K562 (cell line): ENCODE measurements around the gene ARMH4. TPM values are rescaled to one million over a fixed set of nuclear protein-coding genes. Genes with fewer than 3 reads are reported as not detected.

ENCODE experiments used
- ATAC-seq: fragments of 200-7000 bp; cut with Tn5 transposase; 3 replicates; pipeline ENCODE4 v1.9.1; 2020; ENCODE audit warnings: moderate library complexity
- BruUV-seq: library from RNA; stranded (reverse); fragments of 400-500 nt; replicated peaks from 2 replicates; lab custom pipeline; 2021; lab: Mats Ljungman, UMichigan
- CTCF ChIA-PET: fragments of 300-600 bp; formaldehyde crosslinking; extraction: SDS; loops from one replicate; lab custom pipeline; 2021; ENCODE audit warnings: low intra/inter-chr PET ratio; lab: Yijun Ruan, JAX
- POLR2A ChIA-PET: fragments of 300-600, 350-650 bp; sonication (Branson Sonifier 250); formaldehyde crosslinking; extraction: SDS; loops from one replicate; lab custom pipeline; 2021; ENCODE audit warnings: antibody characterized with exemption, inconsistent platforms; lab: Yijun Ruan, JAX
- DNase-seq, 4 experiments: peaks; one replicate each; pipeline versions ENCODE4 v3.0.0 to v3.0.0-alpha.2; 2011 to 2018; ENCODE audit warnings: low spot score in 3 of 4, mixed read lengths in 3 of 4; ENCODE audit errors: extremely low read depth in 1 of 4
- FAIRE-seq: peaks from 2 replicates; lab custom pipeline; 2011; peaks lifted over from hg19 to GRCh38; lab: Jason Lieb, UNC
- H2AFZ ChIP-seq: 2 replicates; pipeline ENCODE4 v1.6.0; 2011; ENCODE audit warnings: low read depth, low read length, control low read depth, inconsistent platforms
- H3K27ac ChIP-seq: fragments of 200-600 bp; 3 replicates; pipeline ENCODE4 v1.8.0; 2011; ENCODE audit warnings: low read depth, mild to moderate bottlenecking, control low read depth, inconsistent platforms, low read length, moderate library complexity, mixed read lengths; ENCODE audit errors: extremely low read depth
- H3K27me3 ChIP-seq, 2 experiments: fragments of 300-600 bp in 1 of 2; 2 replicates in 1 of 2; 3 replicates in 1 of 2; pipeline versions ENCODE4 v1.6.0 to v1.8.0; 2011; ENCODE audit warnings: inconsistent platforms in 2 of 2, low read length in 2 of 2, mild to moderate bottlenecking in 1 of 2, mixed read lengths in 1 of 2, moderate library complexity in 1 of 2; ENCODE audit not compliant: control insufficient read depth in 2 of 2, insufficient read depth in 2 of 2
- H3K36me3 ChIP-seq: fragments of 300-600 bp; 3 replicates; pipeline ENCODE4 v1.8.0; 2011; ENCODE audit warnings: mild to moderate bottlenecking, low read length, inconsistent platforms; ENCODE audit not compliant: control insufficient read depth, insufficient read depth
- H3K4me1 ChIP-seq, 2 experiments: fragments of 200-600 bp in 1 of 2; replicated peaks in 1 of 2; 2 replicates in 1 of 2; 3 replicates in 1 of 2; pipeline versions ENCODE4 v1.5.1 to v1.8.0; 2011; ENCODE audit warnings: inconsistent platforms in 2 of 2, low read length in 2 of 2, mild to moderate bottlenecking in 1 of 2, mixed read lengths in 1 of 2, moderate library complexity in 1 of 2; ENCODE audit not compliant: control insufficient read depth in 2 of 2, insufficient read depth in 2 of 2
- H3K4me2 ChIP-seq: 2 replicates; pipeline ENCODE4 v1.6.1; 2011; ENCODE audit warnings: low read length, control low read depth, inconsistent platforms, mixed read lengths; ENCODE audit not compliant: insufficient read depth
- H3K4me3 ChIP-seq: fragments of 200-600 bp; sonication (generic), shearing (Covaris generic); 2 replicates; pipeline ENCODE4 v1.5.1; 2016; ENCODE audit warnings: control low read depth, inconsistent platforms
- H3K79me2 ChIP-seq: fragments of 200-600 bp; 3 replicates; pipeline ENCODE4 v1.8.0; 2011; ENCODE audit warnings: low read length, inconsistent platforms; ENCODE audit not compliant: control insufficient read depth, insufficient read depth
- H3K9ac ChIP-seq, 2 experiments: 2 replicates each; pipeline versions ENCODE4 v1.6.0 to v1.6.1; 2011; ENCODE audit warnings: low read depth in 2 of 2, low read length in 2 of 2, control low read depth in 1 of 2, inconsistent platforms in 1 of 2, mild to moderate bottlenecking in 1 of 2, mixed read lengths in 1 of 2; ENCODE audit not compliant: insufficient read depth in 1 of 2
- H3K9me1 ChIP-seq: one replicate; pipeline ENCODE4 v1.6.0; 2011; ENCODE audit warnings: inconsistent platforms, mild to moderate bottlenecking, low read length, moderate library complexity; ENCODE audit not compliant: control insufficient read depth, insufficient read depth
- H3K9me3 ChIP-seq: replicated peaks from 2 replicates; pipeline ENCODE4 v1.5.1; 2011; ENCODE audit warnings: low read depth, low read length, inconsistent platforms; ENCODE audit not compliant: control insufficient read depth, insufficient read depth
- H4K20me1 ChIP-seq: replicated peaks from 2 replicates; pipeline ENCODE4 v1.6.1; 2011; ENCODE audit warnings: low read length, inconsistent platforms, mixed read lengths; ENCODE audit not compliant: control insufficient read depth, insufficient read depth
- CHD7 ChIP-seq: fragments of 200-600 bp; sonication (generic); IDR thresholded peaks from one replicate; pipeline ENCODE4 v1.6.1; 2012; ENCODE audit warnings: mild to moderate bottlenecking, low read depth, low read length, inconsistent platforms
- NR1H2 ChIP-seq: sonication (generic); formaldehyde crosslinking; IDR thresholded peaks from 2 replicates; pipeline ENCODE4 v1.4.0; 2020; ENCODE audit warnings: mild to moderate bottlenecking, missing genetic modification reagents
- POLR2H ChIP-seq: IDR thresholded peaks from 2 replicates; pipeline ENCODE4 v1.6.1; 2016; ENCODE audit warnings: missing genetic modification characterization, low read depth, mild to moderate bottlenecking, control low read depth, missing compliant biosample characterization, moderate library complexity
- WGBS: fragments of 100-300 bp; shearing (Covaris generic); methylation state at CpG from one replicate; pipeline ENCODE4 v1.1.6; 2016; ENCODE audit warnings: low coverage, mixed read lengths; ENCODE audit not compliant: insufficient coverage; ENCODE audit errors: missing lambda C conversion rate; 5-methylcytosine and 5-hydroxymethylcytosine counted together
- in situ Hi-C: fragments of 300-500 bp; cut with MboI; formaldehyde crosslinking; loops from 4 replicates; pipeline ENCODE4 v1.15.0; 2018; ENCODE audit warnings: inconsistent platforms, mixed read lengths
- intact Hi-C: fragments of 100-400 bp; cut with micrococcal nuclease; formaldehyde crosslinking; loops from 2 replicates; pipeline ENCODE4 v1.14.2; 2022
- polyA plus RNA-seq, 8 experiments: library from polyadenylated mRNA; depleted of rRNA in 4 of 8; stranded (reverse) in 5 of 8; unstranded in 3 of 8; fragments of >200 nt; fragmentation: Nextera tagmentation in 2 of 8; fragmentation: Illumina TruSeq in 1 of 8; extraction: Ambion mirVana in 2 of 8; extraction: Trizol in 1 of 8; gene quantifications; 2 replicates each; pipeline versions ENCODE4 v1.2.1 to v1.2.3, GENCODE V29; 2011 to 2014; ENCODE audit warnings: inconsistent platforms in 1 of 8, missing spikeins in 1 of 8
- total RNA-seq, 7 experiments: library from RNA; depleted of rRNA in 6 of 7; stranded (reverse); fragments of >200 nt in 6 of 7; fragmentation: Illumina TruSeq in 2 of 7; extraction: Trizol in 2 of 7; gene quantifications; 2 replicates each; pipeline versions ENCODE4 v1.2.1 to v1.2.3, GENCODE V29; 2011 to 2021; ENCODE audit warnings: low replicate concordance in 1 of 7

Gene ARMH4
- total and polyA plus RNA-seq, 9 of the 15 experiments (the other 6 are each of a cell fraction or from before 2014, with no cell fraction given), result 0.06 to 0.98 (median 0.07) TPM; not detected in 2

DNA sequence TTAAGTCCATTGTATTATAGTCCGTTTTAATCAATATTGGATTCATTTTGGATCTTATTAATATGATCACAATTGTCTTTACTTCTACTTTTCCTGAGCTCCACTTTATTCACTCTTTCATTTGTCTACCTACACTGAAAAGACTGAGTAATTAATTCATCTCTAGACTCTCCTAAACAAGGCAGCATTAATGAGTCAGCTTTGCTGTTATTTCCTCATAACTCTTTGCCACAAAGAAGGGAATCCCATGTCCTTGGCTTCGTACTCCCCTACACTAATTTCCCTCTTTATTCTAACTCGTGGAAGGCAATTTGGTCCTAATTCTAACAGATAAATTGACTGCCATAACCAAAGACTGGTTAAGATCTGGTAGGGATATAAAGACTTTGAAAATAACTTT lies 91.9 kb downstream of the ARMH4 start:
- WGBS, result 0% methylated on average over 3 of the region's 3 CpGs
- H3K9me3 ChIP-seq, result no peaks in the 10 kb centered on the region
- ATAC-seq (no peak), DNase-seq (no peak), FAIRE-seq (no peak)
- no peak overlapping the region for H3K9ac ChIP-seq
- no peak for TF ChIP-seq POLR2H (tag)
- ChIA-PET POLR2A (no interaction called here), CTCF (no interaction called here)
- intact Hi-C loops (no loop called here), in situ Hi-C loops (loop anchor here (25.0 kb wide), 1 partner anchor 1573 kb away; no protein-coding TSS in a partner anchor)
- H3K79me2 ChIP-seq, result no peaks in the 10 kb centered on the region
- H3K27me3 ChIP-seq, result no peaks in the 10 kb centered on the region; a peak in 1 of 5 replicates
- no peak overlapping the region for H3K27ac ChIP-seq
- no peak overlapping the region for H2AFZ ChIP-seq
- H3K4me1 ChIP-seq, result no peaks in the 10 kb centered on the region
- H4K20me1 ChIP-seq, result no peaks in the 10 kb centered on the region
- no peaks in the 10 kb centered on the region for H3K36me3 ChIP-seq
- no TSS peak for BruUV-seq
- H3K9me1 ChIP-seq, result no peaks in the 10 kb centered on the region
- no peak overlapping the region for H3K4me3 ChIP-seq
- no peak overlapping the region for H3K4me2 ChIP-seq

DNA sequence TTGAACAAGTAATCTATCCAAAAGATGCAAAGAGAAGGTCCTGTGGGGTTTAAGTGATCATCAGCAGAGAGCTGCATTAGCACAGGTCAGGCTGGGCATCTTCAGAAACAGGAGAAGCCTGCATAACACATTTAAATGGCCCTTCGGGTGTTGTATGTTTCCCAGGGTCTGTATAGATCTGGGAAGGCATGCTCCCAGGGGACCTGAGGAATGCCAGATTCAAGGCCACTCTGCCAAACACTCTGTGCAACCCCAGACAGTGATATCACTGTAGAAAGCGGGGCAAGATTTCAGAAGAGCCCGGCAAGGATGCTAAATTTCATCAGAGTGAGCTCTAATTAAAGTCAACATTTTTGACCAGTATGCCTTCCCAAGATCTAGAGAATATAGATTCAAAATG lies 92.9 kb downstream of the ARMH4 start:
- intact Hi-C loops, result no loop called here
- H3K9ac ChIP-seq, result no peak overlapping the region
- no peak for FAIRE-seq
- no peaks in the 10 kb centered on the region for H3K9me3 ChIP-seq
- no peak overlapping the region for H3K4me2 ChIP-seq
- 3% methylated on average over 3 of the region's 3 CpGs for WGBS
- no peaks in the 10 kb centered on the region for H4K20me1 ChIP-seq
- in situ Hi-C loops, result loop anchor here (25.0 kb wide), 1 partner anchor 1572 kb away; no protein-coding TSS in a partner anchor
- H3K79me2 ChIP-seq, result no peaks in the 10 kb centered on the region
- ChIA-PET CTCF (no interaction called here), POLR2A (interaction anchor here (0.6 kb wide), 1 partner anchor 11 kb away, joined by 3 read pairs; no protein-coding TSS in a partner anchor)
- no peak overlapping the region for H3K4me3 ChIP-seq
- DNase-seq, result no peak
- H2AFZ ChIP-seq, result no peak overlapping the region
- no peak for ATAC-seq
- H3K27me3 ChIP-seq, result no peaks in the 10 kb centered on the region; a peak in 1 of 5 replicates
- no peaks in the 10 kb centered on the region for H3K36me3 ChIP-seq
- H3K27ac ChIP-seq, result no peak overlapping the region
- no TSS peak for BruUV-seq
- H3K4me1 ChIP-seq, result no peaks in the 10 kb centered on the region
- no peaks in the 10 kb centered on the region for H3K9me1 ChIP-seq
- TF ChIP-seq NR1H2 (CRISPR knock-in tag), result no peak
- no peak for TF ChIP-seq CHD7
